GM13977 (cell line): ENCODE data around the gene ALDH1A1.

Experiments used
- DNase-seq: peaks from one replicate; pipeline ENCODE4 v3.0.0; 2012; ENCODE audit warnings: low spot score
- CTCF ChIP-seq: IDR thresholded peaks from 2 replicates; pipeline ENCODE4 v1.5.1; 2012; ENCODE audit warnings: mild to moderate bottlenecking, control low read depth; ENCODE audit not compliant: insufficient read depth; ENCODE audit errors: extremely low read depth, missing control alignments
- in situ Hi-C: fragments of 300-500 bp; cut with MboI; formaldehyde crosslinking; loops from one replicate; pipeline ENCODE4 v1.12.0; 2022; ENCODE audit warnings: low sequenced_read_pairs, low pct_unique_long_range_greater_than_20kb, mixed read lengths, inconsistent platforms; ENCODE audit not compliant: unreplicated experiment

The ALDH1A1 gene

GRCh38 chr9:72984226-72984947, 31.5 kb upstream of the ALDH1A1 start:
- in situ Hi-C loops: no loop called here
- no peak for TF ChIP-seq CTCF
- DNase-seq: no peak

GRCh38 chr9:72983512-72984225, 30.8 kb upstream of the ALDH1A1 start:
- in situ Hi-C loops: no loop called here
- DNase-seq: no peak

GRCh38 chr9:72983056-72983455, 30.2 kb upstream of the ALDH1A1 start:
- DNase-seq: no peak
- in situ Hi-C loops: no loop called here
- no peak for TF ChIP-seq CTCF

More at GRCh38 chr9:72983512-72984225, 30.8 kb upstream of the ALDH1A1 start:
- no peak for TF ChIP-seq CTCF

GRCh38 chr9:72982146-72982799, 29.4 kb upstream of the ALDH1A1 start:
- in situ Hi-C loops: no loop called here
- TF ChIP-seq CTCF: no peak

GRCh38 chr9:72981433-72981832, 28.6 kb upstream of the ALDH1A1 start:
- no peak for DNase-seq
- TF ChIP-seq CTCF: no peak
- in situ Hi-C loops: no loop called here

More at GRCh38 chr9:72982146-72982799, 29.4 kb upstream of the ALDH1A1 start:
- DNase-seq: no peak

GRCh38 chr9:72980600-72981265, 27.9 kb upstream of the ALDH1A1 start:
- no peak for DNase-seq
- in situ Hi-C loops: no loop called here
- TF ChIP-seq CTCF: no peak
